ENCODE results near the gene SYNGR4. TPM values are rescaled to one million over a fixed set of nuclear protein-coding genes. Genes with fewer than 3 reads are reported as not detected.

The SYNGR4 gene
- total RNA-seq, 2 experiments from 2014 or later = 0.21 TPM; not detected in 1

DNA sequence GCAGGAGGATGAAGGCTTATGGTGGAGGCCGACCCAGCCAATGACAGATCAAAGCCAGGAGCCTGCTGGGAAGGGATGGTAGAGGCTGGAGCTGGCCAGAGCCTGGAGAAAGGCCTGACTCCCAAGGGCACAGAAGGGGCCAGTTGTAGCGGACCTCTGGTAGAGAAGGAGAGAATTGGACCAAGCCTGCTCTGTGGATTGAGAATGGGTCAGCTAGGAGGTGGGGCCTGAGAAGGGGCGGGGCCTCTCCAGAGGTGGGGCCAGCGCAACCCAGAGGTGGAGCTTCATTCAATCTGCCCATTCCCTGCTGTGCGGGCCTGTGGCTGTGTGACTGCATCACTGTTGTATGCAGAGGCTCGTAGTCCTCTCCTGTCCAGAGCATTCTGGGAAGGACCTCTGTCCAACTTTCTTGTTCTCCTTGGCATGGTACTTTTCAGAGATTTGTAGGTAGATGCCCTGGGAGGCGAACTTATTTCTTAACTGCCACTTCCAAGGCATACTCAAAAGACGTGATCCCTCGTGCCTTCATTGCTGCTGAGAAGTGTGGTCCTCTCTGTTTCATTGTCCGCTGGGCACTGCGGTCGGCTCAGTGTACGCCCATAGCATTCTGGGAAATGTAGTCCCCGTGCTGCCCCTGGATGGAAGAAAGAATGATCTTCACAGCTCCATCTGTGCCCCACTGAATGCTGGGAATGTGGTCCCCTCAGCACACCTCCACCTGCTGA, 36.0 kb downstream of the SYNGR4 start:
- ChIA-PET POLR2A (no interaction called here), CTCF (interaction anchor here (0.8 to 1.6 kb wide), 2 partner anchors 9 to 14 kb away, joined by 3 to 6 read pairs; partner anchors contain the start of gene KDELR1)
- Mint-ChIP-seq H3K4me1 (ENCODE audit: low read depth) (peaks cover 23% of the 10 kb centered on the region), H3K27ac (no peak overlapping the region), H3K27me3 (peaks cover 21% of the 10 kb centered on the region), H3K9me3 (peaks cover 2% of the 10 kb centered on the region), H3K4me3 (no peak overlapping the region), H3K36me3 (no peaks in the 10 kb centered on the region)
- intact Hi-C loops (cut with micrococcal nuclease) = no loop called here
- DNase-seq = peak; percentile 51

- H3K4me3 Mint-ChIP-seq = no peak overlapping the region
- no peak for DNase-seq
These were observed 37.1 kb downstream of the SYNGR4 start for GRCh38 chr19:48401287-48401686.

DNA sequence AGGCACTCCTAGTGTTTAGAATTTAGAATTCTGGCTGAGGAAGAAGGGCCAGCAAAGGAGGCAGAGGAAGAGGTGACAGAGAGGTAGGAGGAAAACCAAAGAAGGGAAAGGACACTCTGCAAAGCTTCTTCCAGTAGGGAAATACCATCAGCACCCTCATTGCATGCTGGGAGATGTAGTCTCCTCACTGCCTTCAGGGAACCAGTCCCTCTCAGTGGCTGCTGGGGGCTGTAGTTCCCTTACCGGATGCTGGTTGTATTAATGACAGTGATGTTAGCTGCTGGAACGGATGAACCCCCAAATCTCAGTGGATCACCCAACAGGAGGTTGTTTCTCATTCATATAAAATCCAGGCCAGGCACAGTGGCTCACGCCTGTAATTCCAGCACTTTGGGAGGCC, 39.4 kb downstream of the SYNGR4 start:
- POLR2A ChIA-PET = no interaction called here
- intact Hi-C loops (cut with micrococcal nuclease) = no loop called here
- peak; percentile 65 for DNase-seq

More at GRCh38 chr19:48401287-48401686, 37.1 kb downstream of the SYNGR4 start:
- Mint-ChIP-seq H3K36me3 (no peaks in the 10 kb centered on the region), H3K4me1 (ENCODE audit: low read depth) (peaks cover 19% of the 10 kb centered on the region), H3K27ac (no peak overlapping the region), H3K27me3 (peaks cover 14% of the 10 kb centered on the region), H3K9me3 (peaks cover 4% of the 10 kb centered on the region)
- intact Hi-C loops (cut with micrococcal nuclease) = no loop called here
- POLR2A ChIA-PET = no interaction called here
- CTCF ChIA-PET = interaction anchor here (0.8 to 4.0 kb wide), 2 partner anchors 10 to 13 kb away, joined by 3 to 24 read pairs; partner anchors contain the start of gene KDELR1

DNA sequence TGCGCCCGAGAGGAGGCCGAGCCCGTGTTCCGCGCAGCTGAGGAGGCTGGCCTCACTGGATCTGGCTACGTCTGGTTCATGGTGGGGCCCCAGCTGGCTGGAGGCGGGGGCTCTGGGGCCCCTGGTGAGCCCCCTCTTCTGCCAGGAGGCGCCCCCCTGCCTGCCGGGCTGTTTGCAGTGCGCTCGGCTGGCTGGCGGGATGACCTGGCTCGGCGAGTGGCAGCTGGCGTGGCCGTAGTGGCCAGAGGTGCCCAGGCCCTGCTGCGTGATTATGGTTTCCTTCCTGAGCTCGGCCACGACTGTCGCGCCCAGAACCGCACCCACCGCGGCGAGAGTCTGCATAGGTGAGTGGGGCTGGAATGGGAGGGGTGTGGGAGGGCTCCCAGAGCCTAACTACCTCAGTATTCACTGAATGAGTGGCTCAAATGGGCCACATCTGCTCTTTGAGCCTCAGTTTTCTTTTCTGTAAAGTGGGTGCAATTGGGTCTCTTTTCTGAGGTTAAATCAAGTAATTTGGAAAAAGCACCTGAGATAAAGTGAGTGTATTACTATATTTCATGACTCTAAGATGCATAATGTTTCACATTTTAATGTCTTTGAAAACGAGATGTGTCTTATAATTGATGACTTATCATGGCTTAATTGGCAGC, 41.0 kb downstream of the SYNGR4 start:
- intact Hi-C loops (cut with micrococcal nuclease) = no loop called here
- Mint-ChIP-seq H3K4me3 (no peak overlapping the region), H3K27ac (no peak overlapping the region), H3K27me3 (peaks cover 5% of the 10 kb centered on the region), H3K9me3 (peaks cover 2% of the 10 kb centered on the region), H3K36me3 (no peaks in the 10 kb centered on the region), H3K4me1 (ENCODE audit: low read depth) (peaks cover 2% of the 10 kb centered on the region)
- ChIA-PET CTCF (no interaction called here), POLR2A (no interaction called here)
- DNase-seq = no peak

More for the DNA sequence above, 39.4 kb downstream of the SYNGR4 start:
- Mint-ChIP-seq H3K27ac (no peak overlapping the region), H3K36me3 (no peaks in the 10 kb centered on the region), H3K9me3 (peaks cover 4% of the 10 kb centered on the region), H3K4me1 (ENCODE audit: low read depth) (peaks cover 9% of the 10 kb centered on the region), H3K4me3 (no peak overlapping the region), H3K27me3 (peaks cover 3% of the 10 kb centered on the region)
- CTCF ChIA-PET = interaction anchor here (4.0 kb wide), 1 partner anchor 12 kb away, joined by 24 read pairs; the partner anchor contains the start of gene KDELR1

GRCh38 chr19:48405850-48406249, 41.7 kb downstream of the SYNGR4 start:
- POLR2A ChIA-PET = no interaction called here
- DNase-seq = no peak
- intact Hi-C loops (cut with micrococcal nuclease) = no loop called here
- CTCF ChIA-PET = no interaction called here
- Mint-ChIP-seq H3K27ac (no peak overlapping the region), H3K4me3 (no peak overlapping the region), H3K4me1 (ENCODE audit: low read depth) (no peaks in the 10 kb centered on the region), H3K9me3 (peaks cover 2% of the 10 kb centered on the region), H3K27me3 (peaks cover 5% of the 10 kb centered on the region), H3K36me3 (no peaks in the 10 kb centered on the region)

GRCh38 chr19:48413879-48414587, 49.9 kb downstream of the SYNGR4 start:
- peaks cover 9% of the 10 kb centered on the region for H3K27me3 Mint-ChIP-seq
- no peak for DNase-seq
- intact Hi-C loops (cut with micrococcal nuclease) = loop anchor here (2.0 kb wide), 1 partner anchor 15 kb away; no protein-coding TSS in a partner anchor
- peaks cover 25% of the 10 kb centered on the region for H3K4me1 Mint-ChIP-seq (ENCODE audit: low read depth)
- no peaks in the 10 kb centered on the region for H3K9me3 Mint-ChIP-seq
- ChIA-PET CTCF (interaction anchor here (0.8 to 2.3 kb wide), 3 partner anchors 13 to 170 kb away, joined by 3 to 15 read pairs (median 3); partner anchors contain the start of gene KDELR1), POLR2A (interaction anchor here (0.7 to 1.0 kb wide), 2 partner anchors 32 to 50 kb away, joined by 4 read pairs; partner anchors contain the start of genes GRWD1, SYNGR4 and TMEM143)
- H3K4me3 Mint-ChIP-seq = no peak overlapping the region
- H3K36me3 Mint-ChIP-seq = no peaks in the 10 kb centered on the region
- H3K27ac Mint-ChIP-seq = no peak overlapping the region

DNA sequence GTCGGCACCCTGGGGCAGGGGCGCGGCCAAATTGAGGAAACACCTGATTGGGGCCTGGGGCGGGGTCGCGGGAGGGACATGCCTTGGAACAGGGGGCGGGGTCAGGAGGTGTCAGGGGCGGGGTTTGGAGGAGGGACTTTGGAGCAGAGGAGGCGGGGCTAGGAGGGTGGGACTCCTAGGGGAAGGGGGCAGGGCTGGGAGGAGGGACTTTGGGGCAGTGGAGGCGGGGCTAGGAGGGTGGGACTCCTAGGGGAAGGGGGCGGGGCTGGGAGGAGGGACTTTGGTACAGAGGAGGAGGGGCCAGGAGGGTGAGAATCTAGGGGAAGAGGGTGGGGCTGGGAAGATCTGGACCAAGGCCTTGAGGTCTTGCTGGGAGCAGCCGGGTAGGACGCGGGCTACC, 51.2 kb downstream of the SYNGR4 start:
- Mint-ChIP-seq H3K27ac (no peak overlapping the region), H3K36me3 (no peaks in the 10 kb centered on the region), H3K4me3 (no peak overlapping the region), H3K9me3 (no peaks in the 10 kb centered on the region), H3K27me3 (peaks cover 9% of the 10 kb centered on the region), H3K4me1 (ENCODE audit: low read depth) (peaks cover 27% of the 10 kb centered on the region)
- intact Hi-C loops (cut with micrococcal nuclease) = loop anchor here (1.0 to 5.0 kb wide), 4 partner anchors 17 to 83 kb away; partner anchors contain the start of gene TMEM143
- DNase-seq = peak; percentile 90
- CTCF ChIA-PET = interaction anchor here (2.3 kb wide), 1 partner anchor 24 kb away, joined by 15 read pairs; the partner anchor contains the start of gene KDELR1
- POLR2A ChIA-PET = no interaction called here

DNA sequence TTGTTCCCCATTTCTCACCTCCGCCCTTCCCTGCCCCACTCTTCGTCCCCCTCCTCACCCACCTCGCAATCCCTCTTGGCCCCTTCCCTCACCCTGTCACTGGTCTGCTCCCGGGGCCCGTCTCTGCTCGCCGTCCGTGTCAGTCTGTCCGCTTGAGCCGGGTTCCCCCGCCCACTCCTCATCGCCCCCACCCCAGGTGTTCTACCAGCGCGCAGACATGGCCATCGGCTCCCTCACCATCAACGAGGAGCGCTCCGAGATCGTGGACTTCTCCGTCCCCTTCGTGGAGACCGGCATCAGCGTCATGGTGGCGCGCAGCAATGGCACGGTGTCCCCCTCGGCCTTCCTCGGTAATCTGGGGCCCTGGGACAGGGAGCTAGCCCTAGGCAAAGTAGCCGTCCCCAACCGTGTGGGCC, 51.6 kb downstream of the SYNGR4 start:
- Mint-ChIP-seq H3K4me3 (no peak overlapping the region), H3K36me3 (no peaks in the 10 kb centered on the region), H3K27ac (no peak overlapping the region), H3K9me3 (no peaks in the 10 kb centered on the region), H3K4me1 (ENCODE audit: low read depth) (peaks cover 27% of the 10 kb centered on the region), H3K27me3 (peaks cover 9% of the 10 kb centered on the region)
- ChIA-PET POLR2A (no interaction called here), CTCF (no interaction called here)
- no peak for DNase-seq
- intact Hi-C loops (cut with micrococcal nuclease) = loop anchor here (1.0 to 5.0 kb wide), 4 partner anchors 17 to 84 kb away; partner anchors contain the start of gene TMEM143

DNA sequence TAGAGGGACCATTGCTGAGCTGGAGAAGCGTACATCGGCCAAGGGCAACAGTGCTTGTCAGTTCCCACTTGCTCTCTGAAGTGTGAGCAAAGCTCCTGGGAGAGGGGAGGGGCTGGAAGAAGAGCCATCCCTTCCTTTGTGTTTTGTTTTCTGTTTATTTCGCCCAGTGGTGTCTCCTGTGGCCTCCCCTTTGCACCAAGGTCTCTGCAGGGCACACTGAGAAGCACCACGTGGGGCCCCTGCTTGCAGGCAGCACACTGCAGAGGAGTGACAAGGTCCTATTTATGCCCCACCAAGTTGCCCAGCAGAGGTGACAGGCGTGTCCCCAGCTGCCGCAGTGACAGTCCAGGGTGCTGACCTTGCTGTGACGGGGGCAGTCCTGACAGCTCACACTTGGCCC, 53.3 kb downstream of the SYNGR4 start:
- POLR2A ChIA-PET = no interaction called here
- Mint-ChIP-seq H3K9me3 (no peaks in the 10 kb centered on the region), H3K27me3 (peaks cover 9% of the 10 kb centered on the region), H3K4me1 (ENCODE audit: low read depth) (peaks cover 27% of the 10 kb centered on the region), H3K4me3 (no peak overlapping the region), H3K36me3 (no peaks in the 10 kb centered on the region), H3K27ac (no peak overlapping the region)
- intact Hi-C loops (cut with micrococcal nuclease) = loop anchor here (5.0 kb wide), 2 partner anchors 75 to 85 kb away; no protein-coding TSS in a partner anchor
- no peak for DNase-seq
- CTCF ChIA-PET = interaction anchor here (1.5 to 2.0 kb wide), 2 partner anchors 26 to 28 kb away, joined by 3 to 6 read pairs; partner anchors contain the start of gene KDELR1

- H3K4me1 Mint-ChIP-seq (ENCODE audit: low read depth) = peaks cover 27% of the 10 kb centered on the region
- H3K9me3 Mint-ChIP-seq = no peaks in the 10 kb centered on the region
- peaks cover 9% of the 10 kb centered on the region for H3K27me3 Mint-ChIP-seq
- peak overlapping the region; percentile 67 for H3K4me3 Mint-ChIP-seq
- peak overlapping the region; percentile 19 for H3K27ac Mint-ChIP-seq
- POLR2A ChIA-PET = no interaction called here
- H3K36me3 Mint-ChIP-seq = no peaks in the 10 kb centered on the region
- peak; percentile 52 for DNase-seq
- CTCF ChIA-PET = interaction anchor here (1.5 to 2.0 kb wide), 2 partner anchors 27 kb away, joined by 3 to 6 read pairs; partner anchors contain the start of gene KDELR1
- intact Hi-C loops (cut with micrococcal nuclease) = loop anchor here (2.0 to 5.0 kb wide), 3 partner anchors 50 to 86 kb away; partner anchors contain the start of gene CYTH2
These were observed 54.3 kb downstream of the SYNGR4 start for GRCh38 chr19:48418317-48419064.
